ENCODE measurements around the gene ASCL2.

ASCL2 gene

GRCh38 chr11:2308713-2309112 is 38.3 kb upstream of the ASCL2 start:
- no peak for DNase-seq

DNA sequence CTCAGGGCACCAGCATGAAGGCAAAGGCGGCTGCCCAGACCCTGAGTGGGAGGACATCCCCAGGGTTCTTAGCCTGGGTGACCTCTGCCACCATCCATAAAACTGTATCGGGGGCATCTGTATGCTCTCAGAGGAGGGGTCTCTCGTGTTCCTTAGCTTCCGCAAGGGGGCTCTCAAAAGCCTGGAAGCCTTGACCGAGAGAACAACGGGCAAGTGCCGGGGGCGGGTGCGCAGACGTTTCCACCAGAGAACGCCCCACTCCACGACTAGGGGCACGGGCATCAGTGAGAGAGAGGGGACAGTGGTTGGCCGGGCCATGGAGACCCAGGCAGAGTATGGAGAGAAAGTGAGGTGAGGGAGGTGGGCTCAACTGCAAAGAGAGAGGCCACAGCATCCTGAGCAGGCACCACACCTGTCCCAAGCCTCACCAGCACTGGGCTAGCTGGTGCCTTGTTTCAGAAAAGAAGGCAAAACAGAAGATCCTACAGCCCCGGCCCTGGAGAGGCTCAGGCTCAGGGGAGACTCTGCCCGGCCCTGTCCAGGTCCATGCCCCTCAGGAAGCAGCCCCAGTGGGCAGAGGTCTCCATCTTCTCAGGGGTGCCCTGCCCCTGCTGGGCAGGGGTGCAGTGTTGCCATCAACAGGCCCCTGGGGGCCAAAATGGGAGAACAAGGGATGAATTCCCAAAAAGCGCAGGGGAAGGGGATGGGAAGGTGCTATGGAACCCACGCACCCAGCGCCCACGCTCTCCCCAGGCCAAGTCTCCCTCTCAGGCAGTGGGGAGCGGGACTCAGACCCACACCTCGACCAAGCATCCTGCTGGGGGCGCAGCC is 37.3 kb upstream of the ASCL2 start:
- no peak for DNase-seq

DNA sequence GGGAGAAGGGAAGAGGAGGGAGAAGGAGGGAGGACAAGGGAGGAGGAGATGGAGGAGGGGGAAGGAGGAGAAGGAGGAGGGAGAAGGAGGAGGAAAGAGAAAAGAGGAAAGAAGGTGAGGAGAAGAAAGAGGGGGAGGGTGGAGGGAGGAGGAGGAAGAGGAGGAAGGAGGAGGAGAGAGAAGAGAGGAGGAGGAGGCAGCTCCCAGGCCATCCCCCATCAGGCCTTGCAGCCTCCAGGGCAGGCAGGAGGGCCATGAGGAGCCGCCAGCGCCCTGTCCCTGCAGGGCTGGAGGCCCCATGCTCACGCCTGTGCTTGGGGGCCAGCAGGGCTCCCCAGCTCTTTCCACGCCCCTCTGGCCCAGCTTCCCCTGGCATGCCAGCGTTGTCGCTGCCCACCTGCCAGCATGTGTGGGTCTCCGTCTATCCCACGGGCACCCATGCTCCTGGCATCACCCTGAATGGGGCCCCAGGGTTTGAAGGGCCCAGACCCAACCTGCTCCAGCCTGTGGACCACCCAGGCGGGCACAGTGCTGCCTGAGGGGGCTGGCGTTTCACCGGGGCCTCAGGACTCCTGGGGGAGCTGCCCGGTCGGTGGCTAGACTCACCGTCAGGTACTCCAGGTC is 36.6 kb upstream of the ASCL2 start:
- DNase-seq, result no peak

DNA sequence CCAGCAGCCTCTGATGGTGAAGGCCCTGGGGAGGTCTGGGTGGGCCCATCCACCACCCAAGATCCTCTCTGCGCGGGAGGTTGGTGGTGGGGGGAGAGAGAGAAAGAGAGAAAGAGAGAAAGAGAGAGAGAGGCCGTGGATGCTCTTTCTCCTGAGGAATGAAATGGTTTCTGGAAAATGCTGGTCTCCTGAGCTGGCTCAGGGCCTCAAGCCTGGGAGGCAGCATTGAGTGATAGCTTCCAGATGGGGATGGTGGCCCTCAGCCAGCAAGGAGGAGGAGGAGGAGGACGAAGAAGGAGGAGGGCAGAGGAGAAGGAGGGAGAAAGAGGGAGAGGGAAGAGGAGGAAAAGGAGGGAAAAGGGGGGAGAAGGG is 36.0 kb upstream of the ASCL2 start:
- DNase-seq, result no peak

DNA sequence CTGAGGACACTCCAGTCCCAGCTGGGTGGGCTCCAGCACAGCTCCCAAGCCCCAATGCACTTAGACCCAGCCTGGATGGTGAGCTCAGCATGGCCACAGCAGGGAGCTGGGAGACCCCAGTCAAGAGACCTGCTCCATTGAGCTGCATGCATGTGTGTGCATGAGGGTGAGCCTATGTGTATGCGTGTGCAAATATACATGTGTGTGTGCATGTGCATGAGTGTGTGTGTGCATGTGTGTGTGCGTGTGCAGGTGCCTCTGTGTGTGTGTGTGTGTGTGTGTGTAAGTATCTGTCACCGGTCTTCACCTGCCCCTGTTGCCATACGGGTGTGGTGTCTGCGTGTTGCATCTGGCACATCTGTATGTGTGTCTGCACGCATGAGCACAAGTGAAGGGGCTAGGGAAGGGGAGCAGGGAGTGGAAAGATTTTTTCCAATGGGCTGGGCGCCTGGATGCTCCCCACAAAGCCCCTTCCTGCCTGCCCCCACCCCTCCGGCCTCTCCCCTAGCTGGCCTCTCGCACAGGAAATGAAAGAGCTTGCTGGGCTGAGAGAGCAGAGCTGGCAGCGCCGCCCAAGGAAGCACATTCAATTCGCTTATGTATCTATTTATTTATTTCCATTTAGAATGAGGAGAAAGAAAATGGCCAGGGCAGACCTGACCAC is 35.5 kb upstream of the ASCL2 start:
- no peak for DNase-seq

GRCh38 chr11:2305140-2305778 is 34.9 kb upstream of the ASCL2 start:
- DNase-seq, result peak; percentile 2

DNA sequence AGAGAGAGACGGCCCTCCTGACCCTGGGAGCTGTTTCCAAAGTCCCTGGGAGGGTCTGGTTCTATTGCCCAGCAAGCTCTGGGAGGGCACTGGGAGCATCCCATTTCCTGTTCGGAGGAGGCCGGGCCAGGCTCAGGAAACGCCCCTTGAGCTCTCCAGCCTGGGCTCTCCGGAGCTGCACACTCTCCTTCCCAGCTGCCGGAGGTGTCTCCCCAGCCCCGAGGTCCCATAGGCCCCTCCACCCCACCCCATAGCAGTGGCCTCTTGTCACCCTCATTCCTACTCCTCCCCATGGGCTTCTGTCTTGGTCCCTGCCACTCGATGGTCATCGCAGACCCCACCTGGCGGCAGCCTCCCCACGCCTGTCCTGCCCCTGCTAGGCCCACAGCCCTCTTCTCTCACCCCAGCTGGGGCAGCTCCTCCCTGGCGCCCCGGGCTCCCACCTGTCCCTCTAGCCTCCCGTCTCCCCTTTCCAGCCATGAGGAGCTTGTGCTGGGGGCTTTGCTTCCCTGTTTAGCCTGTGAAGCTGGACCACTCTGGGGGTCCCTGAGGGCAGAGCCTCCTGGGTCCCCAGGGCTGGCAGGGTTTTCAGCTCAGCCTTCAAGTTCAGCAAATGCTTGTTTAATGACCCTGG is 34.2 kb upstream of the ASCL2 start:
- DNase-seq, result no peak

GRCh38 chr11:2303627-2304505 is 33.5 kb upstream of the ASCL2 start:
- no peak for DNase-seq

- no peak for DNase-seq
These were observed 32.7 kb upstream of the ASCL2 start for GRCh38 chr11:2302896-2303626.

DNA sequence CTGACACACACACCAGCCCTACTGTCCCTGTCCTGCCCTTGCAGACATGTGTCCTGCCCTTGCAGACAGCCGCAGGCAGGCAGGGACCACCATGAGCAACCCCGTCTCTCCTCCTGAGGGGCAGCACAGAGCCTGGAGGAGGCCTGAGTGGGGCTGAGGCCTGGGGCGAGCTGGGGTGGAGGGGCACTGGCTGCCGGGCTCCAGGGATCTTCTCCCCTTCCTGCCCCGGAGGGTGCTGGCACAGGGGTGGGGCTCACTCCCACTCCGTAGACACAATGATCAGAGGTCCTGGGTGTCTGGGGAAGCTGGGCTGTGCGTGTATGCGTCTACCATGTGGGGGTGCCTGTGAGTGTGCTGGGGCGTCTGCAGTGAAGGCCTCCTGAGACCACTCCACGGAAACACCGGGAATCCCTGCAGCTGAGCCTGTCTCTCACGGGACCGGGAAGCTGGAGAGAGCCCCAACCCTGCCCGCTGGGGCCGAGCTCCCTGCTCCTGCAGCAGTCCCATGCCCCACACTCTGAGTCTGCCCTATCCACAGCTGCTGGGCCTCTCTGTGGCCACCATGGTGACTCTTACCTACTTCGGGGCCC is 32.0 kb upstream of the ASCL2 start:
- DNase-seq, result no peak

- no peak for DNase-seq
These were observed 31.4 kb upstream of the ASCL2 start, which contains the start of the genes C11orf21 and TSPAN32 for GRCh38 chr11:2301631-2302305. C11orf21 (minus strand) TSS chr11:2301918; CDS start chr11:2301808, 110 bp downstream. TSPAN32 (plus strand) TSS chr11:2302013; CDS start chr11:2302150, 137 bp downstream.

- DNase-seq, result no peak
These were observed 30.7 kb upstream of the ASCL2 start for GRCh38 chr11:2300936-2301630.

GRCh38 chr11:2300290-2300935 is 30.0 kb upstream of the ASCL2 start:
- no peak for DNase-seq

DNA sequence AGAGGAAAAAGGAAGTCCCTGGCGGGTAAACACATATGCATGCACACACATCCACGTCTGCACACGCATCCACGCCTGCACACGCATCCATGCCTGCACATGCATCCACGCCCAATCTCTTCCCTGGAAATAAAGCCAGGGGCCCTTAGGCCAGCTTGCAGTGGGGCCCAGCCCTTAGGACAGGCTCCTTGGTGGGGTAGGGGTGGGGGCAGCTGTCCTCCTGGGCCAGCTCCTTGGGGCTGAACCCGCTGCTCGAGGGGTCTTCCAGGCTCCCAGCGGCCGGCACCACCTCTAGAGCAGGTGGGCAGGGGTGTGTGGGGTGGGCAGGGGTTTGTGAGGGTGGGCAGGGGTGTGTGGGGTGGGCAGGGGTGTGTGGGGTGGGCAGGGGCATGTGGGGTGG is 29.4 kb upstream of the ASCL2 start:
- DNase-seq, result no peak

DNA sequence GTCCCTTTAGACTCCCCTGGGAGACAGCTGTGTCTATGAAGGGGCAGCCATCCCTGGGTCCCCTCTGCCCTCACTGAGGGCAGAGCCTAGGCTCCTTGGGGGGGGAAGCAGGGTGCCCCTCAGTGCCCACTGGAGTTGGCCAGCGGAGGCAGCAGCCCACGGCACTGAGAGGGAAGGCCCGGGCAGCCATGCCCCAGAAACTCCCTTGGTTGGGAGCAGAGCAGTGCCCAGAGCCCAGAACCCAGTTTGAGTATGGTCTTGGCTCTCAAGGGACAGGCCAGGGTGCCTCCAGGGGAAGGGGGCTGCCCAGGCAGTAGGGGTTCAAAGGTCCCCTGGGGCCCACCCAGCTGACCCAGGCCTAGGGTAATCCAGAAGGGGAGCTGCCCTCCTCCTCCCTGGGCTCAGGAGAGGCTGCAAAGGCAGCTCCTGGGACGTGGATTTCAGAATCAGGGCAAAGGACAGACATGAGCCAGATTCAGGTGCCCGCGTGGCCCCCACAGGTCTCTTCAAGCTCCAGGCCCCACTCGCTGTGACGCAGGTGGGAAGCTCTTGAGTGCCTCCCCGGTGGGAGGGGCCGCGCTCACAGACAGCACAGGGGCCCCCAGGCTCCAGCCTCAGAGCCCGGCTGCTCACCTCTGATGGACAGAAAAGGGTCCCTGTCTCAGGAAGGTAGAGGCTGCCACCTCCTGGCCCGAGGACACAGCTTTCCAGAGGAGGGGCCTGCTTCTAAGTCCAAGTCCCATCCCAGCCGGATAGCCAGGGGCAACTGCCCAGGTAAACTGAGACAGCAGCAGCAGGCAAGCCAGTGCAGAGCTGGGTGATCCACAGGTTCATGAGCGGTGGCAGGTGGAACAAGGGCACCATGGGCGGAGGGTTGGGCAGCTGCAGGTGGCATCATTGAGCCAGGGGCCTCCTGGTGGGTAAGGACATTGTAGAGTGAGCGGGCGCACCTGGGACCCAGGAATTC is 28.7 kb upstream of the ASCL2 start:
- DNase-seq, result no peak

DNA sequence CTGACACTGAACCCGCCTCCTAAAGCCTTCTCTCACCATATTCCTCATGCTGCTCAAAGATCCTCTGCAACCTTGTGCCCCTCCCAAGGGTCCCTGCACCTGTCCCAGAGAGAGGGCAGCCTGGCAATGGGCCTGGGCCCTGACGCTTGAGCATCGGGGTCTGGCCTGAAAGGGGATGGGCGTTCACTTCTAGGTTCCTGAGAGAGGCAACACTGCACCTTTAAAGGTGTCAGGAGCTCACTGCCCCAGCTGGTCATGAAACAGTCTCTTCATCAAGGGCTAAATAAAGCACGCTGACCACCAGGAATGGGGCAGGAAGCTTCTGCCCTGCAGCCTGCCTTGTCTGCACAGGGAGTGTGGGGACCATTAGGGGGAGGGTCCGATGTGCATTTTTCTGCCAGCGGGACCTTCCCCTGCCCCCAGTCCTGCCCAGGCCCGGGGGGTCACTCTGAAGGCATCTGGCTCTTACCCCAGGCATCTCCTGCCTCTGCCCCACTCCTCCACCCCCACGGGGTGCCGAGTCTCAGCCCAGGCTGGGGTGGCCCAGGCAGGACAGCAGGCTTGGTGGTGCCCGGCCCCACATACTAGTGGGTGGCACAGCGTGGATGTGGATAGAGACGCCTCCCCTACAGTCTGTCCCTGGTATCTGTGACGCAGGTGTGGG is 27.9 kb upstream of the ASCL2 start:
- no peak for DNase-seq

DNA sequence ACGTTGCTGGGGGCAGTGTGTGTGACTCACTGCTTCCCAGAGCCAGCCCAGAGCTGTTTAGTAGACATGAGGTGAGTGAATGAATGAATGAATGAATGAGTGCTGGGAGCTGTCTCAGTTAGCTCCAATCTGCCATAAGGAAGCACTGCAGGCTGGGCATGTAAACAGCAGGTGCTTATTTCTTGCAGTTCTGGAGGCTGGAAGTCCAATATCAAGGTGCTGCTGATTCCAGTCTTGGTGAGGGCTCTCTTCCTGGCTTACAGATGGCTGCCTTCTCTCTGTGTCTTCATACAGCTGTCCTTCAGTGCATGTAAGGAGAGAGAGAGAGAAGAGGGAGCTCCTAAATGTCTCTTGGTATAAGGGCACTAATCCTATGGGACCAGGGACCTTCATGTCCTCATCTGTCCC is 27.2 kb upstream of the ASCL2 start:
- DNase-seq, result no peak

Data from NCI-H446 treated with DMSO at 0.1 percent for 48 hours (cell line).